HT1080 (cell line): Measurements from ENCODE around the gene SNX24. TPM values are rescaled to one million over a fixed set of nuclear protein-coding genes. Genes with fewer than 3 reads are reported as not detected.
A peak's percentile ranks its signal among the peaks of the same experiment; 100 is the strongest.
"Not testable (repeated sequence)": the region's sequence is repeated elsewhere in the genome, so short reads cannot be mapped to it uniquely, and the experiment has no call there.

ENCODE experiments used
- DNase-seq: peaks from one replicate; pipeline ENCODE4 v3.0.0-alpha.2; 2015; ENCODE audit warnings: low read depth
- total RNA-seq: library from RNA; depleted of rRNA; stranded (reverse); fragments of >200 nt; shearing (Covaris generic); gene quantifications from 2 replicates; pipeline ENCODE4 v1.2.3, GENCODE V29; 2014

SNX24 gene
- total RNA-seq, 1 experiment from 2014 or later, result 9.3 TPM

DNA sequence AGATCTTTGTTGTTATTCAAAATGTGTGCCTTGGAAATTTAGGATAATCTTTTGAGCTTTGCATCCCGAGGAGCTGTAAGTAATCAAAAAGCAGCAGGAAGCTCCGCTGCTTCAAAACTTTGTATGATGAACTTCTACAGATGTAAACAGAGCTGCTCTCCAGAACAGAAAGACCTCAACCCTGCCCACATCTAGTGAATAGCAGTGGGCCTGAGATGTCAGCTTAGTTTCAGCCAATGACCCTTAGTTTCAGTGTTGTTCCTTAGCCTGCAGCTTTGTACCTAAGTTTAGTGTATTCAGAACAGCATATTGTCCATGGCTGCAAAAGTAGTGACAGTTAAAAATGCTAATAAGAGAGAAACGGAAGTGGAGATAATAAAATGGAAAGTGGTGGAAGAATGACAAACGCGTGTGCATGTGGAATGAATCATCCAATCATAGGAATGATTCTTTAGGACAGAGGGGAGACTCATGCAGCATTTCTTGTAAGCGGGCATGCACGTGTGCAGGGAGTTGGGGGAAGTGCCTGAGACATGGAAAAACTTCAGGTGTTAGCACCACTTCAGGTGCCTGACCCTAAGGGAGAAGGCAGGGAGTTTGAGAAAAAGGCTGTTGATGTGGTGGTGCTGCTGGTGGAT lies 24.9 kb downstream of the SNX24 start:
- DNase-seq, result peak; percentile 62

DNA sequence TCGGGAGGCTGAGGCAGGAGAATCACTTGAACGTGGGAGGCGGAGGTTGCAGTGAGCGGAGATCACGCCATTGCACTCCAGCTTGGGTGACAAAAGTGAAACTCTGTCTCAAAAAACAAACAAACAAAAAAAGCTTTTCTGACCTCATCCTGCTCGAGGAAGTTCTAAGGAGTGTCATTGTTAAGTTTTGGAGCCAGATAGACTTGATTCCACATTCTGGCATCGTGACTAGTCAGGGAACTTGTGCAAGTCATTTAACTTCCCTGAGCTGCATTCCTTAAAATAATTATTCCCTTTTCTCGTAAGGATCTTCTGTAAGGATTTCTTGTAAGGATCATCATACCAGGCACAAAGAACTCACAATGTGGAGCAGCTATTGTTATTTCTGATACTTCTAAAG lies 26.2 kb downstream of the SNX24 start:
- DNase-seq, result no peak

DNA sequence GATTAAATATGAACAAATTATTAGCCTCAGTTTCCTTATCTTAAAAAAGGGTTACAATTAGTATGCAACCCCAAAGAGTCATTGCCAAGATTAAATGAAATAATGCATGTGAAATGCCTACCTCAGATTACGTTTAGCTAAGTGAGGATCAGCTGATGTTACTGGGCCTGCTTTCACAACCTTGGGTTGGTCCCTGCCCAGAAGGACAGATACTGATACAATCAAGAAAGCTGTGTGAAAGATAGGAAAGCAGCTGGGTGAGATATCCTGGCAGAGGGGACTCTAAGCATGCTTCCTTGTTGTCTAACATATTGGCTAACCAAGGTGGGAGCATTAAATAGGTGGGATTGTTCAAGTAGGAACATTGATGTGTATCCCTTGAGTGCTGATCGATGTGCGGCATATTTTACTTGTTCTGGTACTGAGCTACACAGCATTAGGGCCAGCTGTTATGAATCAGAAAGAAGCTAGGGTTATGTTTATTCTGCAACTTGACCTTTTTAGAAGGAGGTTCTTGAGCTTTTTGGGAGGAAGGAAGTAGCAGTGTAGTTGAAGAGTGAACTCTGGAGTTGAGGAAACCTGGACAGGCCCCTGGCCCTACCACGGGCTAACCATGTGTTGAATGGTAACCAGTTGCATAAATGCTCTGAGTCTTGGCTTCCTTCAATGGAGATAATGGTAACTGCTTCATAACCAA lies 28.9 kb downstream of the SNX24 start:
- no peak for DNase-seq

DNA sequence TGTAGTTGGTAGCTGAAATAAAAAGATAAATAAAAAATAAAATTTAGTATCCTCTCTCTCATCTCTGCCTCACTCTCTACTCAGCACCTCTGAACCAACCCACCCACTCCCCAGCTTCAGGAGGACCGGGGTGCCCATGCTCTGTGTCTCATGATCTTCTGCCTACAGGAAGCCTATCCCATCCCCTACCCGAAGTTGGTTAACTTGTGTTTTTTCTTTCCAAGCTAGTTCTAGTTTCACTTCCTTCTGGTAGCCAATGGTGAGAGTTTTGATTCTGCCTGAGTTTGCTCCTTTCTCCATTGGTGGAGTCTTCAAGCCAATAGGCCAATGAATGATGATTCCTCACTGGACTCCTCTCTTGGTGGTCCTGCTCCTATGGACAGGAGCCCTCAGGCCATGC lies 32.1 kb downstream of the SNX24 start:
- no peak for DNase-seq

DNA sequence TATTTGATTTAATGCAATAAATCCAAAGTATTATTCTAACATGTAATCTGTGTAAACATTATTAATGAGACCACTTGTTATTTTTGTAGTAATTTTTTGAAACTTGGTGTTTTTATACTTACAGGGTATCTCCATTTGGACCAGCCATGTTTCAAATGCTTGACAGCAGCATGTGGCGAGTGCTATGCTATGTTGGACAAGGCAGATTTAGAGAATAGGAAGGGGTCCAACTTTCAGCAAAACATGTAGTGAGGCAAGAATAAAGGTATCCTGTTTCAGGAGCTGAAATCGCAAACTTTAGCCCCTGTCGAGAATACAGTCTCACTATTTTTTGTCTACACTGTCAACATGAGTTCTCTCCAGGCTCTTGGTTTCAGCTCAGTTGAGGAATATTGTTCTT lies 33.7 kb downstream of the SNX24 start:
- DNase-seq, result no peak

DNA sequence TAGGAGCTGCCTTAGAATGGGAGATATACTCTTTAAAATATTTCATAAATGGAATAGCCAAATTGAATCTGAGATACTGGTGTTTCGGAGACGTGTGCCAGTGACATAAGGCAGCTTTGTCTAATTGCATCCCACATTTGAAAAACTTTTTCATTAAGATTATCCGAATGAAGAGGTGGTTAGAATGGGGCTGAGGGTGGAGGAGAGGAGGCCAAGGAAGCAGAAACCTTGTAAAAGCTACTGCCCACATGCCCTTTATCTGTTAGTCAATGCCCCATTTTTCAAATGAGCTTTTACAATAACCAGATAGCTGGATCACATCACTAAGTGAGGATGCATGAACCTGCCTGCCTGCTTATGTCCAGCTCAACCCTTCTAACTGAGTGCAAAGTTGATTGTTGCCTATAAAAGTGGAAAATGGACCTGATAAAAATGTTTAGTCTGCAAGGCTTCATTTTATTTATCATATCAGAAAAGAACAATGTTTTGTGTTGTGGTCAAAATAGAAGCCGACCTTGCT lies 34.8 kb downstream of the SNX24 start:
- no peak for DNase-seq

DNA sequence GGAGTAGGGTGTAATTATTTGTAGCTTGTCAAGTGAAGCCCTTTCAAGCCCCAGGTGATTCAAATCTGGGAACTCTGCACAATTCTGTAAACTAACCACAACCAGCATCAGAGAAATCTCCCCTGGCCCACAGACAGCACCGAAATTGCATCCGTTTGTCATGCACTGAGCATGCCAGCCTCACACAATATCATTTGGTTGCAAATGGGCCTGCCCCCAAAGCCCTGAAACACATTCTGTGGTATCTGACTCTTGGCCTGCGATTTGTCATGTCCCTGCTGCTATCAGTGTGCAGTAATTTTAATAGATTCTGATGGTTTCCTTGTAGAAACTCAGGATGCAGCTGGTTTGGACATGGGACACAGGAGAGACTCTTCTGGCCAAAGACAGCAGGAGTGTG lies 35.3 kb downstream of the SNX24 start:
- no peak for DNase-seq

DNA sequence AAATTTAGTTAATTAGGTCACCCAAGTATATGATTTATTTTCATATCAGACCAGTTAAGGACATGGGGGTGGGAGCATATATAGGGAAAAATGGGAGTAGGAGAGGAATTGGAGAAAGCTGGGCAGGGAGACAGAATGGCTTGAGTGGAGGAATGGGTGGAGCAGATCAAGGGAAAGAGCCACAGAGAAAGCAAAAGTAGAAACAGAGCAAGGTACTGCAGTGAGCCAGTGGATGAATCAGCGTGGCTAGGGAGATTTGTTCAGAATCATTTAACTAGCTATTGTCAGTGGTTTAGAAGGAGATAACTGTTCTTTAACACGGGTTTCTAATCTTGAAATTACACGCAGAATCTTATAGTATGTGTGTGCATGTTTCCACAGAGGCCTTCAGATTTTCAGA lies 37.4 kb downstream of the SNX24 start:
- DNase-seq, result peak; percentile 54

DNA sequence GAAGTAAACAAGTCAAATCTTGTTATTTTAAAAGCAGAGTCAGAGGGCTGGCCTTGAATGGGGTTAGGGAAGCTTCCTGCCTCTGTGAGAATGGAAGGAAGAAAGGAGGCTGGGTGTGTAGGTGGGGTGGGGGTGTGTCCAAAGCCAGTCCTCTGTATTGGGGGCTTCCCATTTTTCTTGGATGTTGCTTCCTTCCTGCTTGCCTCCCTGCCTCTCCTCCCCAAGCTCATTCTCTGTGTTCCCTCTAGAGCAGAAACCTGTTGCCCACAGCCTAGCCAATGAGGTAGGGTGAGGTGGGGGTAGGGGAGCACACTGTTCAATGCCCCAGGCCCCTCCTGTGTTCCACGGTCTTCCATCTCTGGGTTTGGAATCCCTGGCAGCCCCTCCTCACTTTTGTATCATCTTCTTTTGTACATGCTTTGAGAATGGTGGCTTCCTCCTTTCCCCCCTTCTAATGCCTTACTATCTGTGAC lies 39.7 kb downstream of the SNX24 start:
- no peak for DNase-seq

DNA sequence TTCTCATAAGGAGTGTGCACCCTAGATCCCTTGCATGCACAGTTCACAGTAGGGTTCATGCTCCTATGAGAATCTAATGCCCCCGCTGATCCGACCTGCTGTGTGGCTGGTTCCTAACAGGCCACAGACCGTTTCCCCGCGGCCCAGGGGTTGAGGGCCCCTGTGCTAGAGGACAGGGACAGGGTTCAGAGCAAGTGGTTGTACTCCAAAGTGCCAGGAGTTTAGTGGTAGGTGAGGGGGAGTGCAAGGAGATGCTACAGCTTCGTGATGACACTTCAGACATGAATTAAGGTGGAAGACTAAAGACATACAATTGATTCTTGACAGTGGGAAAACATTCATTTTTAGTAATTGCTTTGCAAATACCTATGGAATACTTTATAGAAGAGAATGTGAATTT lies 40.5 kb downstream of the SNX24 start:
- no peak for DNase-seq

DNA sequence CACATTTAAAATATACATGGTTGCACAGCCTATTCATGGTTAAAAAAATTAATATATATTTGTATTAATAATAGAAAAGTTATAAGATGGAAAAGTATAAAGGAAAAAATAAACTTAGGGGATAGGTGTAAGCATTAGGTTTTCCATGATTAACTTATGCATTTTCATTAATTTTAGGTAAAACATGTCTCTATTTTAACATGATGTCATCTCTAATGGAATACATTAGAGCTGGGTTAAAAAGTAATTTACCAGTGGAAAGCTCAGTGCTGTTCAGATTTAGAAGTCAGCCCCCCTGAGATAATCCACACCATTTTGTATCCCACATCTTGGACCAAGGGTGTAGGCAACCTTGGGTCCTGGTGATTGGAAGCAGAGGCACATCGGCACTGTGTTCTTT lies 49.7 kb downstream of the SNX24 start:
- no peak for DNase-seq

DNA sequence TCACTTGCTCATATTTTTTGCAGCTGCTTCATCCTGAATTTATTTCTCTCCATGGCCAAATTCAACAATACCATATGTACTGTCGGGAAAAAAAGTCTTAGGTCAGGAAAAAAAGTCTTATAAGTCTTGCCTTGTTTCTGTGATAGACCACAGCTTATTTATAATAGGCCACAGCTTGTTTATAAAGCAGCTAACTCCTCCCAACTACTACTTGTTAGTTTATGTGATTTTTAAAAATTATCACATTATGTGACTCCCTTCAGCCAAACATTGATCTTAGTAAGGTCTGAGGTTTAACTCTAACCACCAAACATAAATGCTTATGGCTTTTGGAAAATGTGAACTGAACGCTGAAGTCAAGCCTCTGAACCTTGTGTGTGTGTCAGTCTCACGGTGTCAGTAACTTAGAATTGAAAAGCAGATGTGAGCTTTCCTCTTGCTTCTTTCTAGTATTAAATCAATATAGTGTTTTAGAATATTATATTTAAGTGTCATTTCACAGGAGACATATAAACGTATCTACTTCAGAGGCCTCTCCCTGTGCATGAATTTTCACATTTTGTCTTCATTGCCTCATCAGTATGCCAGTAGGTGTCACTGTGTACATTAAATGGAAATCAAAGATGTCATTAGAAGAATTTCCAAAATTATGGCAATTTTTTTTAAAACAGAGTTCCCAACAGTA lies 51.3 kb downstream of the SNX24 start:
- DNase-seq, result no peak

DNA sequence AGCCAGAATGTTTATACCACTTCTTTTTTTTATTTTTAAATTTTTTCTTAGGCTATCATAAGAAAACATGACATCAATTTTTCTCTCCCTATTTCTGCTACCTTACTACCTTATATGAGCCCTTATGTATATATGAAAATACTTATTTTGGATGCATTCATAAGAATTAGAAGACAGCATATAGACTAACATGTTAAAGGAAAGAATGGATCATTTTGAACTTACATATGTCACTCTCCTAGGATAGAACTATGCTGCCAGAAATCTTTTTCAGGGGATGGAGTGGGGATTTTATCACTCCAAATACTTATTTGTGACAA lies 51.8 kb downstream of the SNX24 start:
- DNase-seq, result no peak

DNA sequence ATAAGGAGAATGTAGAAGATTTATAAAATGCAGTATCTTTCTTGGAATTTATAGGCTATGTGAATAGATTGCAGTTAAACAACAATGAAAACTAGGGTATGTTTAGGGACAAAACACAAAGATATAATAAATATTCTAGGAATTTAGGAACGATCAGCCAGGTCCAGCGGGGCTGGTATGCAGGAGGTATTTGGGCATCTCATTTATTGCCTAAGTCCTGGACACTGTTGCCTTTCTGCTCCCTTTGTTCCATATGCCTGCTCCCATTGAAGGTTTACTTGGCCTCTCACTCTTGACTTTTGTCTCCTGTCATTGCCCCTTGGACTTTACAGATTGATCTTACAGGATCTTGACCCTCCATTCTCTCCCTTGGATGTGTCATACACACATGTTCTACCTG lies 55.9 kb downstream of the SNX24 start:
- DNase-seq, result no peak

DNA sequence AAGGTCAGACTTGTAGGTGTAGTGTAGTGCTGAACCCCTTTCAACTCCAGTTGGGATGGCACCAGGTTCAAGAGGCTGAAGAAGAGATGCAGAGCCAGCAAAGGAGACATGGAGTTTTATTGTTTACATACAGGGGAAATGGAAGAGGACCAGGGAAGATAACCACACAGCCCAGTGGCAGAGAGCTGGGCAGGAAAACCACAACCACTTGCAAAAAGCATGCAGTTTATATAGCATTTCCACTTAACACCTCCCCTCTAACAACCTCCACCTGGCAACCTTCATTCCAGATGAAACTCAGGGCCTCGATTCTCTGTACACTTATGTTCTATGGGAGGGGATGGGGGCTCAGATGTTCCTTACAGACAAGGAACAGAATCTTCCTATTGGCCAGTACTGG lies 56.9 kb downstream of the SNX24 start:
- no peak for DNase-seq

DNA sequence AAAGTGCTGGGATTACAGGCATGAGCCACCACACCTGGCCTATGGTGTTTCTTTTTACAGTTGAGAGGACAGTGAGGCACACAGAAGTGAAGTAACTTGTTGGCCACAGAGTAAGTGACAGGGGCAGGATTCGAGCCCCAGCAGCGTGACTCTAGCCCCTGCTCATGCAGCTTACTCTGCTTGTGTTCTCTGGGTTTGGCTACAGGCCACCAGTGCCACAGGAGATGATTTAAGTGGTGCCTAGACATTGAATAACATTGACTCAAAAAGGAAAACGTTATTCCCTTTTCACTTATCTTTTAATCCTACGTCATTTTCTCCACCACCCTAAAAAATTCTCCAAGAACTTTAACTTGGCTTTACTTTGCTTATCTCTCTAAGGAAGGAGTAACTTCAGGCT lies 61.4 kb downstream of the SNX24 start:
- no peak for DNase-seq

DNA sequence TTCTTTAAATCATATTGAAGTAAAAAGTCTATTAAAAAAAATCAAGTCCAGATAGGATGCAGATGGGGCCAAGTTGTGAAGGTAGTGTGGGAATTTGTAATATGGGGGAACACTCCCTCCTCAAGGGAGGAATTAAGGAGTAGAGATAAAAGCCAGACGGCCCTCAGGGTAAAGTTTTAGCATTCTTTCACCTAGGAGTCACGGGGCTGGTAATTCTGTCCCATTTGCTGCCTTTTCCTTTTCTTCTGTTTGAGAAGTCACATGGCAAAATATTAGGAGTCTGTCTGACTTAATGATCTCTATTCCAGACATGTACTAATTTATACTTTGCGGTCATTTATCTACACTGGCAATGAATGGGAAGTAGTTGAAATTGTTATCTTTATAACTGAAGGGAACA lies 61.9 kb downstream of the SNX24 start:
- DNase-seq, result no peak

DNA sequence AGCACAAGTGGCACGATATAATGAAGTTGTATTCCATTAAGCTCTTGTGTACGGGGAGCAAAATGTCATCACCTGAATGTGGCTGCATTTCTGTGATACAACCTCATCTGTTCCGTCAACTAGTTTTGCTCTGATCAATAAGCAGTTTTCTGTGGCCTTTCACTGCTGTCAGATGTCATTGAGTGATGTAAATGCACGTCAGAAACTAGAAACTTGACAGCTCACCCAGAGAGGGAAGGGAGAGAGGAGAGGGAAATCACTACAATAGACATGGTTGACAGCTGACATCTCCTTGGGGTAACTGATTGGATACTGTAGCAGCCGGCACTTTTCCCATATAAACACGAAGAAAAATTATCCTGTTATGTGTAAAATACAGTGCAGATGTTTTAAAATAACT lies 62.7 kb downstream of the SNX24 start:
- DNase-seq, result no peak

DNA sequence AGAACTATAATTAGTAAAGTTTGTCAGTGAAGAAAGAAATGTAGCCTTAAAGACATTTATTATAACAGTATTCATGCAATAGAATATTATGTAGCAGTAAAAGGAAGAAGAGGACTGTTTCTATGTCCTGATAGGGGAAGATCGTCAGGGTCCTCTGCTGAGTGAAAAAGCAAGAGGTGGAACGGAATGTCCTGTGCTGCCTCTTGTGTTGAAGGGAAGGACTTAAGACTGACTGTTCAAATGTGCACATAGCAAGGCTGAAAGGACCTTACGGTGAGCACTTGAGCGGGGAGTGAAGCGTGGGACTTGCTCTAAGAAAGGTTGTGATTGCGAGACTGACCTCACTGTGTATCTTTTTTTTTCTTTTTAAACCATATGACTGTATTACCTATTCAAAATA lies 63.2 kb downstream of the SNX24 start:
- no peak for DNase-seq

DNA sequence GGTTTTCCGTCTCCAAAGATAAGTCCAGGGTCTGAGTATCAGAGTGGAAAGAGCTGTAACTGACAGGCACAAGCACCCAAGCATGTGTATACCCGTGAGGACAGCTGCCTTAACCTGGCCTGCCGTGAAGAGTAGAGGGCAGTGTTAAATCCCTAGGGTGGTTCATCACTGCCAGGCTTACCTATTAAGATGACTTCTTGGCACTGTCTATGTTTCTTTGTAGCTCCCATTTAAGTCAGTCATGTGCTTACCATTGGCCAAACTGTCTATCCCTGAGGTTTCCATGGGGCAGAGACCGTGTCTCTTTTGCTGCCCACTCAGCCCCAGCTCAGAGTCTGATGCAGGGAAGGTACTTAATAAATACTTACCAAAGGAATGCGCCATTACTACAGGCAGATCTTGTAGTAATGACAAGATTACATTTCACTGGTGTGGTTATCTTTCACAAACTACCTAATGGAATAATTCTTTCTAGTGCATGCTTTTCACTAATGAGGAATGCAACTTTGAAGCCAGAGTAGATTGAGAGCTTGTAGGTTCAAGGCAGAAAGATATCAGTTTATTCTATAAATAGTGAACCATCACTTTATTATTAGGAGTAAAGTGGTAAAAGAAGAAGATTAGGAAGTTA lies 64.2 kb downstream of the SNX24 start:
- no peak for DNase-seq

DNA sequence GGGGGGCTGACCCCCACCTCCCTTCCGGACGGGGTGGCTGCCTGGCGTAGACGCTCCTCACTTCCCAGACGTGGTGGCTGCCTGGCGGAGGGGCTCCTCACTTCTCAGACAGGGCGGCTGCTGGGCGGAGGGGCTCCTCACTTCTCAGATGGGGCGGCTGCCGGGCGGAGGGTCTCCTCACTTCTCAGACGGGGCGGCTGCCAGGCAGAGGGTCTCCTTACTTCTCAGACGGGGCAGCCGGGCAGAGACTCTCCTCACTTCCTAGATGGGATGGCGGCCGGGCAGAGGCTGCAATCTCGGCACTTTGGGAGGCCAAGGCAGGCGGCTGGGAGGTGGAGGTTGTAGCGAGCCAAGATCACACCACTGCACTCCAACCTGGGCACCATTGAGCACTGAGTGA lies 68.0 kb downstream of the SNX24 start:
- not testable (repeated sequence) for DNase-seq
